B cell (primary cell): ENCODE data around the gene LITAF. TPM values are rescaled to one million over a fixed set of nuclear protein-coding genes. Genes with fewer than 3 reads are reported as not detected.
"Not testable (repeated sequence)": the region's sequence is repeated elsewhere in the genome, so short reads cannot be mapped to it uniquely, and the experiment has no call there.

Source experiments
- ATAC-seq: fragments of 200-7000 bp; cut with Tn5 transposase; one replicate; pipeline ENCODE4 v1.10.0; 2021; ENCODE audit warnings: low read depth, mild to moderate bottlenecking, moderate number of reproducible peaks, moderate library complexity
- CTCF ChIA-PET: fragments of 350-600 bp; sonication (Branson Sonifier 250); formaldehyde crosslinking; loops from one replicate; lab custom pipeline; 2021; ENCODE audit warnings: antibody characterized with exemption, inconsistent platforms; lab: Charles Lee
- POLR2A ChIA-PET: fragments of 350-600 bp; sonication (Branson Sonifier 250); formaldehyde crosslinking; loops from one replicate; lab custom pipeline; 2021; ENCODE audit warnings: antibody characterized with exemption; lab: Charles Lee
- DNase-seq: peaks from one replicate; pipeline ENCODE4 v3.0.0; 2013
- H2AFZ ChIP-seq: 2 replicates; pipeline ENCODE4 v1.6.1; 2012; ENCODE audit warnings: mild to moderate bottlenecking, low read depth, low read length; ENCODE audit not compliant: insufficient read depth, poor library complexity, severe bottlenecking
- H3K27ac ChIP-seq, 2 donors: 1 replicate in 1 of 2; 2 replicates in 1 of 2; pipeline ENCODE4 v1.5.1; 2012 to 2013; ENCODE audit warnings: low read length in 2 of 2, mild to moderate bottlenecking in 2 of 2, moderate library complexity in 1 of 2
- H3K27me3 ChIP-seq, 4 experiments: fragments of 200-600 bp in 1 of 4; sonication (generic) in 1 of 4; replicated peaks in 1 of 4; 1 replicate in 2 of 4; 2 replicates in 2 of 4; pipeline versions ENCODE4 v1.6.1 to v1.7.0; 2013 to 2016; ENCODE audit warnings: low read length in 3 of 4, mild to moderate bottlenecking in 2 of 4, mixed read lengths in 1 of 4, moderate library complexity in 1 of 4; ENCODE audit not compliant: insufficient read depth in 4 of 4, control insufficient read depth in 3 of 4; ENCODE audit errors: control extremely low read depth in 1 of 4
- H3K36me3 ChIP-seq, 2 experiments: replicated peaks in 1 of 2; 1 replicate in 1 of 2; 2 replicates in 1 of 2; pipeline versions ENCODE4 v1.6.1 to v1.7.1; 2013; ENCODE audit warnings: low read length in 1 of 2; ENCODE audit not compliant: insufficient read depth in 2 of 2, control insufficient read depth in 1 of 2; ENCODE audit errors: control extremely low read depth in 1 of 2, extremely low read depth in 1 of 2
- H3K4me1 ChIP-seq, 2 donors: fragments of 200-600 bp in 1 of 2; sonication (generic) in 1 of 2; 1 replicate in 1 of 2; 2 replicates in 1 of 2; pipeline versions ENCODE4 v1.5.1 to v1.6.1; 2013 to 2017; ENCODE audit warnings: low read length in 2 of 2; ENCODE audit not compliant: control insufficient read depth in 2 of 2, insufficient read depth in 2 of 2
- H3K4me2 ChIP-seq: replicated peaks from 2 replicates; pipeline ENCODE3; 2012; ENCODE audit warnings: mild to moderate bottlenecking, low read depth, low read length; ENCODE audit not compliant: poor library complexity, severe bottlenecking
- H3K4me3 ChIP-seq, 5 experiments: fragments of 200-600 bp in 1 of 5; sonication (generic) in 1 of 5; 1 replicate in 3 of 5; 2 replicates in 2 of 5; pipeline versions ENCODE4 v1.5.1 to v1.7.0; 2011 to 2016; ENCODE audit warnings: low read length in 4 of 5, mild to moderate bottlenecking in 4 of 5, low read depth in 2 of 5, control low read depth in 1 of 5, moderate library complexity in 1 of 5; ENCODE audit not compliant: insufficient read depth in 1 of 5; ENCODE audit errors: control extremely low read depth in 1 of 5, extremely low read depth in 1 of 5
- H3K79me2 ChIP-seq: fragments of 200-600 bp; sonication (generic); one replicate; pipeline ENCODE4 v1.6.0; 2016; ENCODE audit warnings: low read length; ENCODE audit not compliant: control insufficient read depth, insufficient read depth
- H3K9ac ChIP-seq: fragments of 200-600 bp; sonication (generic); 2 replicates; pipeline ENCODE4 v1.6.1; 2017; ENCODE audit warnings: mild to moderate bottlenecking, low read length, moderate library complexity
- H3K9me3 ChIP-seq, 3 donors: one replicate each; pipeline versions ENCODE4 v1.6.1 to v1.7.1; 2013; ENCODE audit warnings: low read length in 2 of 3; ENCODE audit not compliant: control insufficient read depth in 2 of 3, insufficient read depth in 1 of 3; ENCODE audit errors: control extremely low read depth in 1 of 3
- H4K20me1 ChIP-seq: 2 replicates; pipeline ENCODE4 v1.6.0; 2012; ENCODE audit warnings: mild to moderate bottlenecking, low read length; ENCODE audit not compliant: insufficient read depth, control insufficient read depth, poor library complexity, severe bottlenecking
- H3K27ac Mint-ChIP-seq: one replicate; pipeline ENCODE4 v1.8.0; 2021; ENCODE audit warnings: mixed read lengths
- H3K27me3 Mint-ChIP-seq: one replicate; pipeline ENCODE4 v1.8.0; 2021; ENCODE audit warnings: mixed read lengths
- H3K4me1 Mint-ChIP-seq: one replicate; pipeline ENCODE4 v1.8.0; 2021; ENCODE audit warnings: mixed read lengths
- H3K4me3 Mint-ChIP-seq: one replicate; pipeline ENCODE4 v1.8.0; 2021; ENCODE audit warnings: mixed read lengths
- H3K9me3 Mint-ChIP-seq: one replicate; pipeline ENCODE4 v1.8.0; 2022; ENCODE audit warnings: mixed read lengths; ENCODE audit not compliant: insufficient read depth
- CTCF ChIP-seq: fragments of 200-600 bp; IDR thresholded peaks from one replicate; pipeline ENCODE4 v1.8.0; 2022; ENCODE audit warnings: antibody characterized with exemption, mild to moderate bottlenecking
- EZH2 ChIP-seq: IDR thresholded peaks from 2 replicates; pipeline ENCODE4 v1.6.1; 2012; ENCODE audit warnings: borderline replicate concordance, low read depth, mild to moderate bottlenecking, moderate library complexity, low read length; ENCODE audit not compliant: insufficient read depth, poor library complexity, severe bottlenecking
- WGBS: methylation state at CpG from one replicate; pipeline ENCODE4 v1.1.5; 2013; ENCODE audit warnings: missing lambda C conversion rate; ENCODE audit not compliant: insufficient coverage; 5-methylcytosine and 5-hydroxymethylcytosine counted together
- intact Hi-C: fragments of 100-400 bp; cut with micrococcal nuclease; formaldehyde crosslinking; loops from one replicate; pipeline ENCODE4 v1.10.0; 2022
- polyA plus RNA-seq: library from polyadenylated mRNA; depleted of rRNA; stranded (reverse); fragments of >200 nt; gene quantifications from 2 replicates; pipeline ENCODE4 v1.2.3, GENCODE V29; 2012
- total RNA-seq, 2 donors: library from RNA; stranded (reverse); fragments of 120-200 nt in 1 of 2; gene quantifications; 1 replicate in 1 of 2; 2 replicates in 1 of 2; pipeline versions ENCODE4 v1.2.3 to v1.2.4, GENCODE V29; 2013 to 2022

LITAF gene
- total and polyA plus RNA-seq, 2 donors (not counting 1 experiment from before 2014, with no cell fraction given): 93.6 to 125 TPM

GRCh38 chr16:11605564-11605886 is 18.8 kb upstream of the LITAF start:
- POLR2A ChIA-PET: interaction anchor here (0.5 kb wide), 1 partner anchor 179 kb away, joined by 7 read pairs; no protein-coding TSS in a partner anchor
- no peak overlapping the region for H3K4me2 ChIP-seq
- no peaks in the 10 kb centered on the region for H3K9me3 Mint-ChIP-seq
- CTCF ChIA-PET: no interaction called here
- TF ChIP-seq EZH2 (no peak), CTCF (no peak)
- no peak for ATAC-seq
- peaks cover 4% of the 10 kb centered on the region for H3K27me3 Mint-ChIP-seq
- H3K4me1 ChIP-seq: no peaks in the 10 kb centered on the region
- no peak overlapping the region for H3K27ac Mint-ChIP-seq
- no peak overlapping the region for H2AFZ ChIP-seq
- no peak overlapping the region for H3K27ac ChIP-seq
- H4K20me1 ChIP-seq: no peaks in the 10 kb centered on the region
- H3K9ac ChIP-seq: no peak overlapping the region
- H3K4me3 Mint-ChIP-seq: no peak overlapping the region
- 95% methylated on average over 6 of the region's 8 CpGs for WGBS
- H3K36me3 ChIP-seq: no peaks in the 10 kb centered on the region
- no peak overlapping the region for H3K4me3 ChIP-seq
- intact Hi-C loops: no loop called here
- DNase-seq: no peak
- peaks cover 0 to 4% (median 0%) of the 10 kb centered on the region in 4 experiments for H3K27me3 ChIP-seq
- H3K4me1 Mint-ChIP-seq: peaks cover 14% of the 10 kb centered on the region
- peaks cover 0 to 2% (median 0%) of the 10 kb centered on the region in 3 donors for H3K9me3 ChIP-seq
- no peaks in the 10 kb centered on the region for H3K79me2 ChIP-seq

- Histone ChIP-seq H3K9me3 (peaks cover 0 to 2% (median 0%) of the 10 kb centered on the region in 3 donors), H3K4me2 (no peak overlapping the region), H4K20me1 (no peaks in the 10 kb centered on the region), H3K9ac (no peak overlapping the region), H3K36me3 (no peaks in the 10 kb centered on the region), H3K79me2 (no peaks in the 10 kb centered on the region), H3K27me3 (peaks cover 0 to 4% (median 0%) of the 10 kb centered on the region in 4 experiments), H3K27ac (no peak overlapping the region), H3K4me3 (no peak overlapping the region), H2AFZ (no peak overlapping the region), H3K4me1 (no peaks in the 10 kb centered on the region)
- ChIA-PET CTCF (no interaction called here), POLR2A (no interaction called here)
- intact Hi-C loops: no loop called here
- 89% methylated on average over 20 of the region's 21 CpGs for WGBS
- Mint-ChIP-seq H3K4me3 (no peak overlapping the region), H3K9me3 (no peaks in the 10 kb centered on the region), H3K4me1 (peaks cover 14% of the 10 kb centered on the region), H3K27me3 (peaks cover 4% of the 10 kb centered on the region), H3K27ac (no peak overlapping the region)
- DNase-seq: no peak
- TF ChIP-seq EZH2 (no peak), CTCF (no peak)
- no peak for ATAC-seq
These were observed 18.3 kb upstream of the LITAF start for GRCh38 chr16:11604783-11605563.

GRCh38 chr16:11604296-11604695 is 17.6 kb upstream of the LITAF start:
- H3K4me3 Mint-ChIP-seq, H3K4me3 ChIP-seq, H3K9ac ChIP-seq, H4K20me1 ChIP-seq, DNase-seq, H3K4me1 ChIP-seq, H2AFZ ChIP-seq, intact Hi-C loops, H3K9me3 ChIP-seq, H3K79me2 ChIP-seq, H3K36me3 ChIP-seq, H3K27ac ChIP-seq, H3K9me3 Mint-ChIP-seq, ATAC-seq, H3K27ac Mint-ChIP-seq, POLR2A ChIA-PET, CTCF ChIA-PET, H3K27me3 ChIP-seq, H3K27me3 Mint-ChIP-seq, H3K4me2 ChIP-seq: not testable (repeated sequence)
- WGBS: 100% methylated on average over 2 of the region's 4 CpGs
- H3K4me1 Mint-ChIP-seq: peaks cover 10% of the 10 kb centered on the region
